ENCODE measurements around the gene ZNF654.

- TF ChIP-seq CTCF (IDR thresholded peaks at IDR 0.05) (no peak), POLR2A (IDR thresholded peaks at IDR 0.05) (no peak), POLR2AphosphoS5 (IDR thresholded peaks at IDR 0.05) (no peak)
Measured at GRCh38 chr3:88092270-88092669, 33.2 kb downstream of the ZNF654 start.

Measured in prostate gland (tissue), 2 donors.